SIG-M5 treated with dmso at 0.1 percent for 504 hours (cell line): ENCODE measurements around the gene CYP24A1.
A peak's percentile ranks its signal among the peaks of the same experiment; 100 is the strongest.

Experiments
- DNase-seq: peaks from one replicate; lab custom pipeline; 2025; ENCODE audit not compliant: unreplicated experiment; lab: John Stamatoyannopoulos, UW

The CYP24A1 gene

GRCh38 chr20:54173653-54174456 lies at the start of gene CYP24A1:
CYP24A1 (minus strand) TSS chr20:54173986; CDS start chr20:54173579, 407 bp downstream.
- peak; percentile 70 for DNase-seq

DNA sequence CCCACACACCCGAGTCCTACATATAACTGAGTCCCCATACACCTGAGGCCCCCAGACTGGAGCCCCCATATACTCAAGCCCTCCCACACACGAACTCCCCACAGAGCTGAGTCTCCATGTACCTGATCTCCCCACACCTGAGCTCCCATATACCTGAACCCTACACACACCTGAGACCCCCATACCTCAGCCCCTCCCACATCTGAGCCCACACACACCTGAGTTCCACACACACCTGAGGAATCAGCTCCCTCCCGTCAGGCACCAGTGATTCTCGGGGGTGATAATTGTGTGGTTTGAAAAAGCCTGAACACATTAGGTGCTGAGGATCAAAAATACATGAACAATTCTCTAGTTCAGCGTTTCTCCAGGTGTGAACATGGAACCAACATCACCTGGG lies 49.5 kb upstream of the CYP24A1 start:
- no peak for DNase-seq

GRCh38 chr20:54221996-54222890 lies 48.5 kb upstream of the CYP24A1 start:
- DNase-seq = no peak

DNA sequence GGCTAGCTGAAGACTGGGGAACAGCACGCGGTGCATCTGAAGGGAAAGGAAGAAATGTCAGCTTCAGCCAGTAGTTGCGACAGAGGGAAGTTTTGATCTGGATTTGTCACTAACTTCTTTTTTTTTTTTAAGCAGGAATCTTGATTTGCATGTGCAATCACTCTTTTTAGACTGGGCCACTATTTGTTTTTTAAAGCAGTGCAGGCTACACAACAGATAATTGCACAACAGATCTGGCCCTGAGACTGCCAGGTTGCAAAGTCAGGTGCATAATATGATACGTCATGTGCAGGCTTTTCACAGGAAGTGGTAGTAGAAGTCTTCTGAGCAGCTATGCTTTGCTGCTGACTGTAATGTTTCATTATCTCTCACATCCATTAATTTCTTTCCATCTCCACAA lies 47.6 kb upstream of the CYP24A1 start:
- DNase-seq = no peak

DNA sequence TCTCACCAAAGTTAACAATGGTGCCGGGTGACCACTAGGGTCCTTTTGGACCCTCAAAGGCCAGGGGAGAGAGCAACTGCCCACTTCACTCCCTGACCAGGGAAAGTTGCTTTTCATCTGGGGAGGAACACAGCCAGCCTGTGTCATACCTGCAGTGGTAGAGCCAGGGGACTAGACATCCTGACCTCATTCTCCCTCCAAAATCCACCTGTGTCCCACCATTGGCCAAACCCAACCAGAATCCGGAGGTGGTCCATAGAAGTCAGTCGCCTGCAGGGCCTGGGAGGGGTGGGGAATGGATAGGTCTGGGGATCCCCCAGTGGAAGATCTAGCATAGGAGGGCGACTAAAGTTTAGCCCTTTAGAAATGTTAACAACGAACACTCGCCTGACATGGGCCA lies 46.9 kb upstream of the CYP24A1 start:
- DNase-seq = no peak

DNA sequence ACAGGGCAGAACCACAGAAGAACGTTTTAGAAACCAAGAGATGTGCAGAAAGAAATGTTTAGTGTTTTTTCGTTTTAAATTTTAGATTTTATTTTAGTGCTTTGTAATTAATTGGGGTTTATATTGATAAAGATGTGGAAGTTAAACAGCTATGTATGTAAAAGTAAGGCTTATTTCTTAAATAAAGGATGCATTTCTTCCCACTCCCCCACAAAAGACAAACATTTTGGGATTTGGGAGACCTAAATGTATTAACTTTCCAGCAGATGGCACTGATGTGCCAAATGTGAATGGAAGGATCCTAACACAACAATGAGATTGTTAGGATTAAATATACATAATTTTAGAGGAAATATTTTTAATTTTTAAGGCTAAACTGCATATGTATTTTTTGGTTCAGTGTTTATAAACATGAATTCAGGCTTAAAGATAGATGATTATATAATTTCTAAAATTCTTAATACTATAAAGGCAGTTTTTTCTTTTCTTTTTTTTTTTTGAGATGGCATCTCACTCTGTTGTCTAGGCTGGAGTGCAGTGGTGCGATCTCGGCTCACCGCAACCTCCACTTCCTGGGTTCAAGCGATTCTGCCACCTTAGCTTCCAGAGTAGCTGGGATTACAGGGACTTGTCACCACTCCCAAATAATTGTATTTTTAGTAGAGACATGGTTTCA lies 46.1 kb upstream of the CYP24A1 start:
- DNase-seq = peak; percentile 91

GRCh38 chr20:54218470-54218869 lies 44.7 kb upstream of the CYP24A1 start:
- DNase-seq = no peak

DNA sequence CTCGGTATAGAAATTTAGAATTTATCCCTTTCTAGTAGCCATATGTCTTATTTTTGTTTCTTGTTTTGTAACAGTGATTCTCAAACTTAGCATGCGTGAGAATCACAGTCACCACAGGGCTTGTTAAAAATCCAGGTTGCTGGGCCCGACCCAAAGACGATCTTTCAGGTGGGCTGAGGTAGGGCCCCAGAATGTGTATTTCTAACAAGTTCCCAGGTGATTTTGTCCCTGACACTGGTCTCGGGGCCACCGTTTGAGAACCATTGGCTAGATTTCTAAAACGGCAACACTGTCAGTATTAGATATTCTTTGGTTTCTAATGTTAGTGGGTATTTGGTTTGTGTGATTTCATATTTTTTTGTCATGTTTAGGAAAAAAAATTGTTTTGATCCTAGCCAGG lies 44.0 kb upstream of the CYP24A1 start:
- DNase-seq = no peak

DNA sequence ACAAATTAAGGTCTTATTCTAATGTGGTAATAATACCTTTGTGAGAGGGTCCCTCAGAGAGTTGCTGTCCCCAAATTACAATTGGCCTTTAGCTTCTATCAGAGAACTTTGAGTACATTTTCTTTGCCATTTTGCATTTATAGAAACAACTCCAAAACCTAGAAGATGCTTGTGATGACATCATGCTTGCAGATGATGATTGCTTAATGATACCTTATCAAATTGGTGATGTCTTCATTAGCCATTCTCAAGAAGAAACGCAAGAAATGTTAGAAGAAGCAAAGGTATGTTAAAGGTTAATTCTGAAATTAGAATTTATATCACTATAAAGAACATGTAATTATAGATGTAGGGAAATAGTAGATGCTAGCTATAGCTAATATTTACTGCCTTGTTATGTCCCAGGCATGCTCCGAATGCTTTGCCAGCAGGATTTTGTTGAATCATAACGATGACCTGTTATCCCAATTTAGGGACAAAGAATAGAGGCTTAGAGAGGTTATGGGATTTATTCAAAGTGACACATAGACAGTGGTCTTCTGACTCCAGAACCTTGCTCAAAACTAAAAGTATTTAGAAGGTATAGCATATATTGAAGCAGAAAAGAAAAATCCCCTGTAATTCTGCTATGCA lies 41.5 kb upstream of the CYP24A1 start:
- no peak for DNase-seq

GRCh38 chr20:54214566-54214965 lies 40.8 kb upstream of the CYP24A1 start:
- no peak for DNase-seq

- DNase-seq = no peak
These were observed 39.1 kb upstream of the CYP24A1 start for GRCh38 chr20:54212871-54213270.

DNA sequence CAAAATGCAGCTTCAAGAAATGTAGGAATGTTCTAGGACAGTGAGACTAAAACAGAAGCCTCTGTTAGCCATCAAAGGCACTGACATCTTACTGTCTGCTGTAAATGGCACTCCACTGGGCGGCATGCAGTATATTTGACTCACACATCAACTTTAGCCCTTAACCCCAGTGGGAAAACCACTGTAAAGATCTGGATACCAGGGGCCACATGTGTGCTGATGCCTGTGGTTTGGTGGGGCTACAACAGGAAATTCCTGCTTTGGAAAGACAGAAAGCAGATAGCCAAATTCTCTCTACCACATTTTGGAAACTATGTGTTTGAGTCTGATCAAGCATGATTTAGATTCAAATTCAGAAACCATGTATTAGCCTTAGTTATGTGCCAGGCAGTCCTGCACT lies 38.4 kb upstream of the CYP24A1 start:
- no peak for DNase-seq

GRCh38 chr20:54209216-54209813 lies 35.5 kb upstream of the CYP24A1 start:
- peak; percentile 71 for DNase-seq

DNA sequence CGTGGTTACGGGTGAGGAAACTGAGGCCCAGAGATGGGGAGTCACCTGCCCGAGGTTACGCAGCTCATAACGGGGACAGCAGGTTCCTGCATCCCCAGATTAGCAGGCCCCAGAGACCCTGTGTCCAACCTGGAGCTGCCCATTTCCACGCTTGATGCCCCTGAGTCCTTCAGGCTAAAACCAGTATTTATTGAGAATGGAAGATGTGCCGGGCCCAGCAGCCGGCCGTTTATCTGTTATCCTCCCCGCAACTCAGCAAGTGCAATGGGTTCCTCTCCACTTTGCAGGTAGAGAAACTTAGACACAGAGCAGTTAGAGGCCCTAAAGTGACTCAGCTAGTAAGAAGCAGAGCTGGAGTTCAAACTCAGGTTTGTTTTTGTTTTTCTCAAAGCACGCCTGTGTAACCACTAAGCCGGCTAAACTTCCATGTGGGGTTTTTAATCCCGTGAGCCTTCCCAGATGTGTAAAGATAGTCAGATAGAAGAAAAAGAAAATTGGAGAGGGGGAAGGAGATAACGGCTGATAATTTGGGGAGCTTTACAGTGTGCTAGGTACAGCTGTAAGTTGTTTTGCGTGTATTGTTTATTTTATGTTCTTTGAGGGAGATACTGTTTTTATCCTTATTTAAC lies 34.9 kb upstream of the CYP24A1 start:
- DNase-seq = peak; percentile 78

- DNase-seq = peak; percentile 99
These were observed 34.2 kb upstream of the CYP24A1 start, which contains the start of gene PFDN4 for GRCh38 chr20:54207743-54208547. PFDN4 (plus strand) TSS chr20:54208087; CDS start chr20:54208101, 14 bp downstream.

DNA sequence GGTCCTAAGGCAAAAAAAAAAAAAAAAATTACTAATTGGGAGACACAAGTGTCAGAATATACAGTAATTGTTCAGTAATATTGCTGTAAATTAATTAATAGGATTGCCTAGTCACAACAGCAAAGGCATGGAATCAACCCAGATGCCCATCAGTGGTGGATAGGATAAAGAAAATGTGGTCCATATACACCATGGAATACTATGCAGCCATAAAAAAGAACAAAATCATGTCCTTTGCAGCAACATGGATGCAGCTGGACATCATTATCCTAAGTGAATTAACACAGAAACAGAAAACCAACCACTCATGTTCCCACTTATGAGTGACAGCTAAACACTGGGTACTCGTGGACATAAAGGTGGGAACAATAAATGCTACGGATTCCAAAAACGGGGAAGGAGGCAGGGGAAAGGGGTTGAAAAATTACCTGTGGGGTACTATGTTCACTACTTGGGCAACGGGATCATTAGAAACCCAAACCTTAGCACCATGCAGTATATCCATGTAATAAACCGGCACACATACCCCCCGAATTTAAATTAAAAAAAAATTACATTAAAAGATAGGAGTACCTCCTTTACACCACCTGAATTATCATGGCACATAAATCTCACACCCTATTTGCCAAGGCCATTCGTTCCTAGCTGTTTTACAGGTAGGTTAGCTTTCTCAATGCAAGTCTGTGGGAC lies 33.4 kb upstream of the CYP24A1 start:
- no peak for DNase-seq

- no peak for DNase-seq
These were observed 31.7 kb upstream of the CYP24A1 start for GRCh38 chr20:54205450-54205849.

- no peak for DNase-seq
These were observed 30.7 kb upstream of the CYP24A1 start for GRCh38 chr20:54204481-54204880.

DNA sequence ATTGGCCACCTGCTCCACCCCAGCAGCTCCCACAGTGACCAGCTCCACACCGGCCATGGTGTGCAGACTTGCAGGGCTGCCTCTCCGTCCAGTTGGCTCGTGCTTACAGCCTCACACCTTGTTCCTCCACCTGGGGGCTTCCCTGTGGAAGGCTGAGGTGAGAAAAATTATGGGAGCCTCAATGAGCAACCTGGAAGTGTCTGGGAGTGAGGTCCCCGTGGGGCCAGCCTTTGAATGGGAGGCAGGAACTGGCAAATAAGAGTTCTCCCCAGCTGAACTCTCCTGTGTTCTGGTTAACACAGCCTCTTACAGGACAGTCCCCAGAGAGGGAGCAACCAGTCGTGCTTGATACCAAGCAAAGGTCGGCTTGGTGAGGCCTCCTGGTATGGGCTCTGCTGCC lies 30.3 kb upstream of the CYP24A1 start:
- DNase-seq = no peak
